ENCODE results near the gene BNIPL.

The BNIPL gene

GRCh38 chr1:151072224-151072623 is 35.8 kb downstream of the BNIPL start:
- TF ChIP-seq CTCF (conservative IDR thresholded peaks at IDR 0.05; ENCODE audit: low read depth, low read length) = no peak
- no peak for DNase-seq (ENCODE audit: low read depth)
- no peak overlapping the region for H3K4me3 ChIP-seq (ENCODE audit: low read length)

- no peak overlapping the region for H3K4me3 ChIP-seq (ENCODE audit: low read length)
- TF ChIP-seq CTCF (conservative IDR thresholded peaks at IDR 0.05; ENCODE audit: low read depth, low read length) = no peak
- no peak for DNase-seq (ENCODE audit: low read depth)
Measured at GRCh38 chr1:151085953-151086559, 49.7 kb downstream of the BNIPL start.
